ENCODE results near the gene FAM13A.
A peak's percentile ranks its signal among the peaks of the same experiment; 100 is the strongest.
"Not testable (repeated sequence)": the region's sequence is repeated elsewhere in the genome, so short reads cannot be mapped to it uniquely, and the experiment has no call there.

The FAM13A gene

DNA sequence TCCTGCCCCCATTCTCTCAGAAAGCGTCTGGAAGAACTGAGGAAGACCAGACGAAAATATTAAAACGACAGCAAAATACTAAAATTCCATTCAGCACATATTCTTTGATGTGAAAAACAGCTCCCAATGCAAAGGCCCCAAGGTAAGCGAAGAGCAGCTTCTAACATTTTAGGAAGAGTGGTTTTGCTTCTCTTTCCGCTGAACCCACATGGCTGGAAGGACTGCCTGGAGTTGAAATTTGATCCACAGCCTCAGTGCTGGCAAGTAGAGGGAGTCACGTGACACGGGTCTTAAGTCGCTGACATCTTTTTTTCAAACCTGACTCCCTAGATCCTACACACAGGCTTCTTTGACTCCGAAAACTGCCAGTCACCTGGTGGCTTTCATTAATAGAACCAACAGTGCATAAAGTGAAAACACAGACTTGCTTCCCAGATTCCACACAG is at the start of gene FAM13A:
Gene FAM13A, minus strand, starts transcription at position 233 of the 446 bp plus-strand sequence. Its CDS starts 221 bp downstream, at position 12.
- peak; percentile 1 for DNase-seq (ENCODE audit: low spot score)

DNA sequence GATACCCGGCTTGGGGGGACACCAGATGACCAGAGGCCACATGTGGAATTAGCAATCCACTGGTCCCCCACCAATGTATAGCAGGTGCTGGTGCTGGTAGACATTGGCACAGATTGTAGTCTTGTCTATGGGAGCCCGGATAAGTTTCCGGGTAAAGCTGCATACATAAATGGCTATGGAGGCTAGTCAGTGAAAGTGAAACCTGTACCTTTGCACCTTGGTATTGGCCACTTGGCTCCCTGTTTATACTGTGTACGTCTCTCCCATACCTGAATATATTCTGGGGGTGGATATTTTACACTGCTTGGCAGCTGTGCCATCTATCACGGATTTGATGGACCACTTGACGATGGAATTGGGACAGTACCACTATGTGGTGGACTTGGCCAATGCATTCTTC is 48.7 kb upstream of the FAM13A start:
- DNase-seq (ENCODE audit: low spot score) = no peak

- no peak for DNase-seq (ENCODE audit: low spot score)
Measured at GRCh38 chr4:89101256-89102161, 44.5 kb upstream of the FAM13A start.

- DNase-seq (ENCODE audit: low spot score) = no peak
Measured at GRCh38 chr4:89100853-89101252, 43.9 kb upstream of the FAM13A start.

DNA sequence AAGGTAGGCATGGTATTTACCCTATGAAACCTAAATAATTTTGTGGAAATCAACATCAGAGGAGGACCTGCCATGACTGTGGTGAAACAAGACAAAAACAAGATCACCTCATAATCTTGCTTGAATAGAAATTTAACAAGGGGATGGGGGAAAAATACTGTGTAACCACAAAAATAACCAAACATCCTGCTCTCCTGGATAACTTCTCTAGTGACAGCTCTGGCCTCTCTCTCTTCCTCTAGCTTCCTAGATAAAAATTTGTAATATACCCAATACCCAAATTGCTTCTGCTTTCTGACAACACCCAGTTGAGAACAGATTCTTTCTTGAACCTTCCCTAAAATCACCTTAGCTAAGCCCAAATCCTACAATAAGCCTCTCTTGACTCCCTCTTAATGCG is 42.5 kb upstream of the FAM13A start:
- no peak for DNase-seq (ENCODE audit: low spot score)

DNA sequence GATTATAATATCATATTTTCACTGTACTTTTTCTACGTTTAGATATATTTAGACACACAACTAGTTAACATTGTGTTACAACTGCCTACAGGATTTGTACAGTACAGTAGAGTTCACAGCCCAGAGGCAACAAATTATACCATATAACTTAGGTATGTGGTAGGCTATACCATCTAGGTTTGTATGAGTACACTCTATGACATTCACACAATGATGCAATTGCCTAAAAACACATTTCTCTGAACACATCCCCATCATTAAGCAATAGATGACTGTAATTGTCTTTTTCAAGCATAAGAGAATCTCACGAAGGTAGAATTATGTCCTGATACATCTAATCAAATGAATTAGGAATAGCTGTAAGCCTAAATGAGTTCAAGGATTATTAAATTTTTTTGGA is 42.0 kb upstream of the FAM13A start:
- no peak for DNase-seq (ENCODE audit: low spot score)

DNA sequence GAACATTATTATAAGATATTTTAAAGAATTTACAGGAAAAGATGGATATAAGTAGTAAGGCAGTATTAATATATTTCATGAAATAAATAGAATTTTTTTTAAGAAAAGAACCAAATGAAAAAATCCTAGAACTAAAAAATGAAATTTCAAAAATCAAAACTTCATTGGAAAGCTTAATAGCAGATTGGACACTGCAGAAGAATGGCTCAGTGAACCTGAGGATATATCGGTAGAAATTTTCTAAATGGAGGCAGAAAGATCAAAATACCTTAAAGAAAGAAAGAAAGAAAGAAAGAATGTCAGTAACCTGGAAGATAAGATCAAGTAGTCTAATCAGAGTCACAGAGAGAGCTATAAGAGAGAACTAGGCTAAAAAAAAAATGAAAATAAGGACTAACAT is 21.3 kb upstream of the FAM13A start:
- DNase-seq (ENCODE audit: low spot score) = no peak

- DNase-seq (ENCODE audit: low spot score) = no peak
Measured at GRCh38 chr4:89077761-89078160, 20.8 kb upstream of the FAM13A start.

- no peak for DNase-seq (ENCODE audit: low spot score)
Measured at GRCh38 chr4:89072921-89073320, 15.9 kb upstream of the FAM13A start.

DNA sequence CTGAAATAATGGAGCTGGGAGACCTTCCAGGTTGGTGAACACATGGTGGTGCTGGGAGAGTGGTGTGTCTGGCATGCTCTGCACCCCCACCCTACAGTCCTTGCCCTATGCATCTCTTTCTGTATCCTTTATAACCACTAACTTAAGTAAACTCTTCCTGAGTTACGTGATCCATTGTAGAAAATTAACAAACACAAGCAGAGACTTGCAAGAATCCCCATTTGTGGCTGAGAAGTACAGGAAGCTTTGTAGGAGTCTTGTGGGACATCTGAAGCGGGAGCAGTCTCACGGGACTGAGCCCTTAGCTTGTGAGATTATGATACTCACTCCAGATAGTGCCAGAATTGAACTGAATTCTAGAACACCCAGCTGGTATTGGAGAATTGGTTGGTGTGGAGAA is 14.3 kb upstream of the FAM13A start:
- no peak for DNase-seq (ENCODE audit: low spot score)

DNA sequence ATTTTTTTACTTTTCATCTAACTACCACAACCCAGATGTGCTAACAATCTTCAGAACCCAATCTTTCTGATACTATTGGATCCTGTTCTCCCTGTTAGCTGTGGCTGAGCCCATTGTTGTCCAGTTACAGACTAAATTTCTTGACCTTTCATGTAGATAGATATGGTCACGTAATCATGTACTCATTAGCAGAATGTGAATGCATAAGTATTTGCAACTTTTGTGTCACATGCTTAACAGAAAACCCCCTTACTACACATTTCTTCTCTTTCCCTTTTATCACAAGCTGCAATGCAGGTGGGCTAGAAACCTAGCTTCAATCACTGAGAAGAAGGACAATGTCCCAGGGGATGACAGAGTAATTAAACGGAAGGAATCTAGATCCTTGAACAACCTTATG is 13.1 kb upstream of the FAM13A start:
- no peak for DNase-seq (ENCODE audit: low spot score)

DNA sequence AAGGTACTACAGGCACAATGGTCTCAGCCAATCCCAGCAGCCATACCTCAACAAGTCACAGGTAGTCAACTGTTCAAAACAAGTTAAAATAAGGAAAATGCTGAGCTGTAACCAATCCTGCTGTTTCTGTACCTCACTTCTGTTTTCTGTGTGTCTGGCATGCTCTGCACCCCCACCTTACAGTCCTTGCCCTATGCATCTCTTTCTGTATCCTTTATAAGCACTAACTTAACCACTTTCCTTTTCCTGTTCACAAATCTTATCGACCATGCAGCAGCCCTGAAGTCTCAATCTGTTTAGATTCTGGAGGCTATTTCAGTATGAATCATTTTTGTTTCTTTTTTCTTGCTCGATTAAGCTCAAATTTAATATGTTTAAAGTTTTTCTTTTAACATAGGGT is 12.5 kb upstream of the FAM13A start:
- no peak for DNase-seq (ENCODE audit: low spot score)

DNA sequence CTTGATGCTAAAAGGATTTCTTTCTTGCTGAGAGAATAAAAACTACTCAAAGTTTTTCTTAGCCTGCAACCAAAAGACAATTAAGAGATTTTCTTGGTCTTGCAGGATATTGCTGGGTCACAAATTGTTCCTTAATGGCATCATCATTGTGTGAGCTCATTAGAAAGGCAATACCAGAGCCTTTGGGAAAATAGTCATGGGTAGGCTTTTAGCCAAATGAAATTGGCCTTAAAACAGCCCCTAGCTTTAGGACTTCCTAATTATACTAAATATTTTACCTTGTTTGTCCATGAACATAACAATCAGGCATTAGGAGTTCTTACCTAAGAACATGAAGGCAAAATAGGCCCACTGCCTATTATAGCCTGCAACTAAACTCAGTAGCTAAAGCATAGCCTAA is 10.4 kb upstream of the FAM13A start:
- DNase-seq (ENCODE audit: low spot score) = no peak

DNA sequence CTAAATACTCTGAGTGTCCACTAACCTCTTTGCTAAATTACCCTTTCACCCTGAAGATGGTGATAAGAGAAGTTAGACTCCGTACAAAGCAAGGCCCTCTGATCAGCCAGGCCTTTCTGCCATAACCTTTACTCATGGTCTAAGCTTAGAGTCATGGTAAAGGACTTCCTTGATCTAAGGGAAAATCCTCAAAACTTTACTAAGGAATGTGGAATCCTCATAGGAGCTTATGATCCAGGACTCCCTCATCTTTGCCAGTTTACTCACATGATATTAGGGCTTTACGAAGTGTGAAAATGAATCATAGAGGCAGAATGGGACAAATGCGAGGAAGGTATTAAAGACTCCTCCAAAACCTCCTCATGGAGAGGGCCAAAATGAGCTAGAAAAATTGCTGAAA is 7.9 kb upstream of the FAM13A start:
- DNase-seq (ENCODE audit: low spot score) = no peak

- DNase-seq (ENCODE audit: low spot score) = not testable (repeated sequence)
Measured at GRCh38 chr4:89057844-89058243, 859 bp upstream of the FAM13A start.

DNA sequence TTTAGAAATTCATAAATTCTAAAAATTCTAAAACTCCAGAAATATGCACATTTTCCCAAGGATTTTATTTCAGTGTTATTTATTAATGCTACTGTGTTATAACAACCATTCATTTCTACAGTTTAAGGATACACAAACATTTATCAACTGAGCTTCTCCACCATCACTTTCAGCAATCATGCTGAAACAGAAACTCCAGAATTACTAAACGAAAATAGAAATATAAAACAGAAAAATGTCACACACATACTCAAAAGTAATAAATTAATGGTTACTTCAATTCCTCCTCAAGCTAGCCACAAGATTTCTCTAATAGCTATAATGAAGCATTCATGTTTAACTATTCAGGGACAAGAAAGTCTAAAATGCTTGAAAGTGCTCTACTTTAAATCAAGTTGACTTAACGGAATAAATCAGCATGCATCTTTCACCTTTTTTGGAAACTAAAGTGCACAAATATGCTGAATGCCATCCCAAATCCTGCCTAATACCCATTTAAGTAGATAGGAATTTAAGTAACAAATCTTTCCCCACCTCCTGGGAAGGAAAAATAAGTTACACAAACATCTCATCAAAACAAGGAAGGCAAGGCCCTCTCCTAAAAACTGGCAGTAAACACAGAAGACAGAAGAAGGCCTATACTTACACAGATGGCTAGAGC is 563 bp downstream of the FAM13A start:
- no peak for DNase-seq (ENCODE audit: low spot score)

GRCh38 chr4:89055157-89056080 is 1.6 kb downstream of the FAM13A start:
- no peak for DNase-seq (ENCODE audit: low spot score)

- DNase-seq (ENCODE audit: low spot score) = no peak
Measured at GRCh38 chr4:89054627-89055026, 2.4 kb downstream of the FAM13A start.

DNA sequence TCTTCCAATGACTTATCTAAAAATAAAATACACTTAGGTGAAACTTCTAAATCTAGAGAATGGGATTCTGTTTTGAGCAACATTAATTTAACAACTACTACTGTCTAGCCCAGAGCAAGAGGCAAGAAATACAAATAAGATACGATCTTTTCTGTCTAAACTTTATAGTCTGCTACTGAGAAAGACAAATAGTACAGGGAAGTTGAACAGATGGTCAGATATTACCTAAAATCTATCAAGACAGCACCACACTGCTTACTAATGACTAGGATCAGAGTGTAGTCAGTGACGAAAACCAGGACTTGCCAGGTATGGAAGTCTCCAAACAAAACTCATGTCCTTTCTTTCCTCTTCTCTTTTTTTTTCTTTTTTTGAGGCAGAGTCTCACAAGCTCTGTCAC is 7.1 kb downstream of the FAM13A start:
- no peak for DNase-seq (ENCODE audit: low spot score)

DNA sequence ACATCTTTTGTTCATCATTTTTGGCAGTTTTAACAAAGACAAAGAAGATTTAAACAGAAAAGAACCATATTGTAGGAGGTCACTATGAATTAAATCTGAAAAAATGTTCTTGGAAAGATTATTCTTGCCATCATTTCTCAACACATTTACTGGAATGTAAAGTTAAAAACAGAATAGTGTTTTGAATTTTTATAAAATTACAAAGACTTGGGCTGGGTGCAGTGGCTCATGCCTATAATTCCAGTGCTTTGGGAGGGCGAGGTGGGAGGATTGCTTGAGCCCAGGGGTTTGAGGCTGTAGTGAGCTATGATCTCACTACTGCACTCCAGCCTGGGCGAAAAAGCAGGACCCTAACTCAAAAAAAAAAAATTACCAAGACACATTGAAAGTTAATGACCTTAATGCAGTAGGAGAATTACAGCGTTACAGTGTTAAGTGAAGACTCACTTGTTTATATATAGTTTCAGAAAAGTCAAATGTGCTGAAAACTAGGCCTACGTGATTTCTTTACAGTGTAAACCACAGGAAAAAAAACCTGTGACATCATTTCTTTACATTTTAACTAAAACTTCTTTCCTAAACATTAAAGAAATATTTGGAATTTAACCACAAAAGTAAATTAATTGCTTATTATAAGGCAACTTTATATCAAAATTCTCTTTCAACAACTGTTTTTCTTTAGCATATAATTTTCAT is 7.9 kb downstream of the FAM13A start:
- no peak for DNase-seq (ENCODE audit: low spot score)

- DNase-seq (ENCODE audit: low spot score) = no peak
Measured at GRCh38 chr4:89044147-89044900, 12.7 kb downstream of the FAM13A start.
